Osteocyte (in vitro differentiated cells): ENCODE results near the gene HOXD4. TPM values are rescaled to one million over a fixed set of nuclear protein-coding genes. Genes with fewer than 3 reads are reported as not detected.

Experiments used
- DNase-seq: peaks from one replicate; pipeline ENCODE4 v3.0.0; 2021; ENCODE audit warnings: mixed read lengths; ENCODE audit not compliant: unreplicated experiment; ENCODE audit errors: extremely low spot score
- H3K27ac Mint-ChIP-seq: one replicate; pipeline ENCODE4 v1.8.0; 2021; ENCODE audit warnings: mild to moderate bottlenecking, mixed read lengths; ENCODE audit not compliant: unreplicated experiment
- H3K27me3 Mint-ChIP-seq: one replicate; pipeline ENCODE4 v1.8.0; 2021; ENCODE audit warnings: mixed read lengths; ENCODE audit not compliant: unreplicated experiment
- H3K36me3 Mint-ChIP-seq: one replicate; pipeline ENCODE4 v1.8.0; 2021; ENCODE audit warnings: mixed read lengths; ENCODE audit not compliant: unreplicated experiment
- H3K4me1 Mint-ChIP-seq: one replicate; pipeline ENCODE4 v1.8.0; 2021; ENCODE audit warnings: mixed read lengths; ENCODE audit not compliant: unreplicated experiment
- H3K4me3 Mint-ChIP-seq: one replicate; pipeline ENCODE4 v1.8.0; 2021; ENCODE audit warnings: mild to moderate bottlenecking, moderate library complexity, mixed read lengths; ENCODE audit not compliant: unreplicated experiment
- H3K9me3 Mint-ChIP-seq: one replicate; pipeline ENCODE4 v1.8.0; 2021; ENCODE audit warnings: mixed read lengths; ENCODE audit not compliant: unreplicated experiment
- CTCF ChIP-seq: fragments of 200-600 bp; sonication (generic); IDR thresholded peaks from 2 replicates; pipeline ENCODE4 v1.5.0; 2021; ENCODE audit warnings: antibody characterized with exemption, mild to moderate bottlenecking, moderate library complexity
- total RNA-seq: library from RNA; stranded (reverse); gene quantifications from 2 replicates; pipeline ENCODE4 v1.2.1, GENCODE V29; 2021

HOXD4 gene
- total RNA-seq, 1 donor from 2014 or later = not detected

- Mint-ChIP-seq H3K27ac (no peak overlapping the region), H3K9me3 (peaks cover 3% of the 10 kb centered on the region), H3K4me1 (peaks cover 9% of the 10 kb centered on the region), H3K27me3 (peaks cover 83% of the 10 kb centered on the region), H3K4me3 (no peak overlapping the region), H3K36me3 (no peaks in the 10 kb centered on the region)
- no peak for TF ChIP-seq CTCF
- DNase-seq = no peak
These were observed 12.3 kb downstream of the HOXD4 start for GRCh38 chr2:176163672-176164056.

GRCh38 chr2:176164201-176164600 lies 12.9 kb downstream of the HOXD4 start:
- no peak for DNase-seq
- Mint-ChIP-seq H3K27ac (no peak overlapping the region), H3K4me1 (peaks cover 9% of the 10 kb centered on the region), H3K27me3 (peaks cover 82% of the 10 kb centered on the region), H3K9me3 (peaks cover 3% of the 10 kb centered on the region), H3K4me3 (no peak overlapping the region), H3K36me3 (no peaks in the 10 kb centered on the region)
- no peak for TF ChIP-seq CTCF

GRCh38 chr2:176164611-176165369 lies 13.4 kb downstream of the HOXD4 start:
- peaks cover 81% of the 10 kb centered on the region for H3K27me3 Mint-ChIP-seq
- peaks cover 5% of the 10 kb centered on the region for H3K4me1 Mint-ChIP-seq
- H3K9me3 Mint-ChIP-seq = peaks cover 3% of the 10 kb centered on the region
- no peaks in the 10 kb centered on the region for H3K36me3 Mint-ChIP-seq
- no peak for DNase-seq
- H3K4me3 Mint-ChIP-seq = no peak overlapping the region
- TF ChIP-seq CTCF = no peak
- no peak overlapping the region for H3K27ac Mint-ChIP-seq

- peaks cover 78% of the 10 kb centered on the region for H3K27me3 Mint-ChIP-seq
- H3K4me3 Mint-ChIP-seq = no peak overlapping the region
- peaks cover 5% of the 10 kb centered on the region for H3K4me1 Mint-ChIP-seq
- H3K27ac Mint-ChIP-seq = no peak overlapping the region
- DNase-seq = no peak
- no peaks in the 10 kb centered on the region for H3K36me3 Mint-ChIP-seq
- H3K9me3 Mint-ChIP-seq = peaks cover 3% of the 10 kb centered on the region
- TF ChIP-seq CTCF = no peak
These were observed 14.2 kb downstream of the HOXD4 start for GRCh38 chr2:176165370-176166050.

GRCh38 chr2:176166272-176166671 lies 14.9 kb downstream of the HOXD4 start:
- H3K4me1 Mint-ChIP-seq = peaks cover 5% of the 10 kb centered on the region
- no peaks in the 10 kb centered on the region for H3K36me3 Mint-ChIP-seq
- no peak overlapping the region for H3K27ac Mint-ChIP-seq
- H3K9me3 Mint-ChIP-seq = peaks cover 3% of the 10 kb centered on the region
- DNase-seq = no peak
- TF ChIP-seq CTCF = no peak
- H3K27me3 Mint-ChIP-seq = peaks cover 79% of the 10 kb centered on the region
- H3K4me3 Mint-ChIP-seq = no peak overlapping the region
